ENCODE results near the gene INPP4A. TPM values are rescaled to one million over a fixed set of nuclear protein-coding genes. Genes with fewer than 3 reads are reported as not detected.

Gene INPP4A
- total RNA-seq, 1 experiment from 2014 or later, result 26.7 TPM

- Mint-ChIP-seq H3K4me3 (ENCODE audit: low read depth, unreplicated experiment) (no peak overlapping the region), H3K27ac (ENCODE audit: unreplicated experiment) (no peak overlapping the region), H3K27me3 (ENCODE audit: unreplicated experiment) (no peaks in the 10 kb centered on the region), H3K4me1 (ENCODE audit: low read depth, unreplicated experiment) (peaks cover 71% of the 10 kb centered on the region), H3K9me3 (ENCODE audit: low read depth, unreplicated experiment) (no peaks in the 10 kb centered on the region), H3K36me3 (ENCODE audit: insufficient read depth, unreplicated experiment) (peaks cover 5% of the 10 kb centered on the region)
- BruUV-seq (replicated peaks), result no TSS peak
- DNase-seq, result no peak
- TF ChIP-seq, protein P1, sequence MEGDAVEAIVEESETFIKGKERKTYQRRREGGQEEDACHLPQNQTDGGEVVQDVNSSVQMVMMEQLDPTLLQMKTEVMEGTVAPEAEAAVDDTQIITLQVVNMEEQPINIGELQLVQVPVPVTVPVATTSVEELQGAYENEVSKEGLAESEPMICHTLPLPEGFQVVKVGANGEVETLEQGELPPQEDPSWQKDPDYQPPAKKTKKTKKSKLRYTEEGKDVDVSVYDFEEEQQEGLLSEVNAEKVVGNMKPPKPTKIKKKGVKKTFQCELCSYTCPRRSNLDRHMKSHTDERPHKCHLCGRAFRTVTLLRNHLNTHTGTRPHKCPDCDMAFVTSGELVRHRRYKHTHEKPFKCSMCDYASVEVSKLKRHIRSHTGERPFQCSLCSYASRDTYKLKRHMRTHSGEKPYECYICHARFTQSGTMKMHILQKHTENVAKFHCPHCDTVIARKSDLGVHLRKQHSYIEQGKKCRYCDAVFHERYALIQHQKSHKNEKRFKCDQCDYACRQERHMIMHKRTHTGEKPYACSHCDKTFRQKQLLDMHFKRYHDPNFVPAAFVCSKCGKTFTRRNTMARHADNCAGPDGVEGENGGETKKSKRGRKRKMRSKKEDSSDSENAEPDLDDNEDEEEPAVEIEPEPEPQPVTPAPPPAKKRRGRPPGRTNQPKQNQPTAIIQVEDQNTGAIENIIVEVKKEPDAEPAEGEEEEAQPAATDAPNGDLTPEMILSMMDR (IDR thresholded peaks at IDR 0.05; ENCODE audit: unreplicated experiment), result no peak
- intact Hi-C loops (cut with micrococcal nuclease; ENCODE audit: unreplicated experiment), result no loop called here
- CTCF ChIA-PET, result no interaction called here
These were observed 32.4 kb downstream of the INPP4A start for GRCh38 chr2:98477036-98477435.

GRCh38 chr2:98477506-98477905 lies 32.8 kb downstream of the INPP4A start:
- Mint-ChIP-seq H3K4me1 (ENCODE audit: low read depth, unreplicated experiment) (peaks cover 75% of the 10 kb centered on the region), H3K4me3 (ENCODE audit: low read depth, unreplicated experiment) (no peak overlapping the region), H3K27me3 (ENCODE audit: unreplicated experiment) (no peaks in the 10 kb centered on the region), H3K9me3 (ENCODE audit: low read depth, unreplicated experiment) (no peaks in the 10 kb centered on the region), H3K36me3 (ENCODE audit: insufficient read depth, unreplicated experiment) (peaks cover 5% of the 10 kb centered on the region), H3K27ac (ENCODE audit: unreplicated experiment) (no peak overlapping the region)
- intact Hi-C loops (cut with micrococcal nuclease; ENCODE audit: unreplicated experiment), result no loop called here
- no TSS peak for BruUV-seq (replicated peaks)
- CTCF ChIA-PET, result no interaction called here
- DNase-seq, result no peak
- TF ChIP-seq, protein P1 (IDR thresholded peaks at IDR 0.05; ENCODE audit: unreplicated experiment), result no peak

DNA sequence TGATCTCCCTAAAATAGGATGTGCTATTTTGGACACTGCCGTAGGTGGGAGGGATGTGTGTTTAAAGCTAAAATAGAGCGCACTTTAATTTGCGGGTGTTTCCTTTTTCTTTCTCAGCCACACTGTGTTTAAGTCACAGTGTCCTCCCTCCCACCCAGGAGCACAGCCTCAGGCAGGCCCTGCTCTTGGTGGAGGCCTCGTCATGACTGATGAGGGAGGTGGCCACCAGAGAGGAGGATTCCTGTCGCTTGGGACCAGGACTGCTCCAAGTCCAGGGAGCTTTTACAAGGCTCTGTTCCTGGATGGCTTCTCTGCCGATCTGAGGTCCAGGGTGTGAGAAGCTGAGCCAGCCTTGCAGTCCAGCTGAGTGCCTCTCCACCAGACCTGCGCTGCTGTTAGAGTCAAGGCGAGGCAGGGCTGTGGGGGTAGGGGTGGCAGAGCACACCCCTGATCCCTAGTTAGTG lies 33.5 kb downstream of the INPP4A start:
- no peaks in the 10 kb centered on the region for H3K27me3 Mint-ChIP-seq (ENCODE audit: unreplicated experiment)
- CTCF ChIA-PET, result no interaction called here
- H3K9me3 Mint-ChIP-seq (ENCODE audit: low read depth, unreplicated experiment), result no peaks in the 10 kb centered on the region
- peaks cover 81% of the 10 kb centered on the region for H3K4me1 Mint-ChIP-seq (ENCODE audit: low read depth, unreplicated experiment)
- H3K27ac Mint-ChIP-seq (ENCODE audit: unreplicated experiment), result no peak overlapping the region
- DNase-seq, result no peak
- no peak overlapping the region for H3K4me3 Mint-ChIP-seq (ENCODE audit: low read depth, unreplicated experiment)
- intact Hi-C loops (cut with micrococcal nuclease; ENCODE audit: unreplicated experiment), result no loop called here
- TF ChIP-seq, protein P1 (IDR thresholded peaks at IDR 0.05; ENCODE audit: unreplicated experiment), result no peak
- BruUV-seq (replicated peaks), result no TSS peak
- peaks cover 10% of the 10 kb centered on the region for H3K36me3 Mint-ChIP-seq (ENCODE audit: insufficient read depth, unreplicated experiment)

DNA sequence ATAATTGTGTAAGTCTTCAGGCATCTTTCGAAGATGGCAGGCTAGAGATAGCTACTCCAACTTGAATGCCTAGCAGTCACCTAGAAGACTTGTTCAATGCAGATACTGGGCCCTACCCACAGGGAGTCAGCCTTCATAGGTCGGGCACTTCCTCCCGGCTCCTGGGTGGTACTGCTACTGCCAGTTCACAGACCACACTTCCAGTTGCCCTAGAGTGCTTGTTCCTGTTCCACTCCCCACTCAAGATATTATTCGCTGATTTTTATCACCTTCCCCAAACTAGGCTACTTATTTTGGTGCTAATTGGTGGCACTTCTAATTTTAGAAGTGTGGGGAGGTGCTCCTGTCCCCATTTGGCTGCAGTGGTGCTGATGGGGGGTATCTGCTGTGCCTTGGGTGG lies 34.2 kb downstream of the INPP4A start:
- Mint-ChIP-seq H3K9me3 (ENCODE audit: low read depth, unreplicated experiment) (no peaks in the 10 kb centered on the region), H3K4me1 (ENCODE audit: low read depth, unreplicated experiment) (peaks cover 88% of the 10 kb centered on the region), H3K27me3 (ENCODE audit: unreplicated experiment) (no peaks in the 10 kb centered on the region), H3K36me3 (ENCODE audit: insufficient read depth, unreplicated experiment) (peaks cover 16% of the 10 kb centered on the region), H3K27ac (ENCODE audit: unreplicated experiment) (no peak overlapping the region), H3K4me3 (ENCODE audit: low read depth, unreplicated experiment) (no peak overlapping the region)
- intact Hi-C loops (cut with micrococcal nuclease; ENCODE audit: unreplicated experiment), result no loop called here
- TF ChIP-seq, protein P1 (IDR thresholded peaks at IDR 0.05; ENCODE audit: unreplicated experiment), result no peak
- BruUV-seq (replicated peaks), result no TSS peak
- CTCF ChIA-PET, result interaction anchor here (1.9 kb wide), 1 partner anchor 10 kb away, joined by 7 read pairs; no protein-coding TSS in a partner anchor
- DNase-seq, result no peak
